ENCODE results near the gene RCE1. TPM values are rescaled to one million over a fixed set of nuclear protein-coding genes. Genes with fewer than 3 reads are reported as not detected.

The RCE1 gene
- total RNA-seq, 1 donor from 2014 or later = 18.8 TPM

DNA sequence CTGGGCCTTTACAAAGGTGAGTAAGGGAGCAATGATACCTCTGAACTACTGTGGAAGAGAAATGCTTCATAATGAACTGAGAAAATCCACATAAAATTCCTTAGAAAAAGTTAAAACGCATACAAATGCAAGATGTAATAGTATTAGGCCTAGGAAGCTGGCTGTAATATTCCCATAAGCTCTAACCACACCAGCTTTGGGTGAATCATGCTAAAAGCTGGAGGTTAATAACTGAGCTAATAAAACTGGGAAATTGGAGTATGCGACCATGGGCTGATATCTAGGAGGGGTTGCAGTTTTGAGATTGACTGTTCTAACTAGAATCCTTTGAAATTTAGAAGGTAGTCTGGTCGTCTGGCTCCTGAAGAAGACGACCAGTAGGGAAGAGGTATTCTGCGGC is 28.6 kb upstream of the RCE1 start:
- H3K27me3 Mint-ChIP-seq (ENCODE audit: low read depth) = no peaks in the 10 kb centered on the region
- no peaks in the 10 kb centered on the region for H3K9me3 Mint-ChIP-seq (ENCODE audit: low read depth)
- H3K36me3 Mint-ChIP-seq (ENCODE audit: low read depth) = peaks cover 5% of the 10 kb centered on the region
- H3K4me1 Mint-ChIP-seq (ENCODE audit: low read depth) = peaks cover 4% of the 10 kb centered on the region
- TF ChIP-seq CTCF (IDR thresholded peaks at IDR 0.05) = no peak
- H3K4me3 Mint-ChIP-seq (ENCODE audit: unreplicated experiment) = no peak overlapping the region
- DNase-seq (ENCODE audit: low spot score) = no peak
- H3K27ac Mint-ChIP-seq (ENCODE audit: unreplicated experiment) = no peak overlapping the region

GRCh38 chr11:66815646-66816045 is 27.6 kb upstream of the RCE1 start:
- Mint-ChIP-seq H3K9me3 (ENCODE audit: low read depth) (no peaks in the 10 kb centered on the region), H3K4me1 (ENCODE audit: low read depth) (peaks cover 4% of the 10 kb centered on the region), H3K4me3 (ENCODE audit: unreplicated experiment) (no peak overlapping the region), H3K27me3 (ENCODE audit: low read depth) (no peaks in the 10 kb centered on the region), H3K27ac (ENCODE audit: unreplicated experiment) (no peak overlapping the region), H3K36me3 (ENCODE audit: low read depth) (peaks cover 3% of the 10 kb centered on the region)
- DNase-seq (ENCODE audit: low spot score) = no peak
- no peak for TF ChIP-seq CTCF (IDR thresholded peaks at IDR 0.05)

- no peaks in the 10 kb centered on the region for H3K9me3 Mint-ChIP-seq (ENCODE audit: low read depth)
- H3K27ac Mint-ChIP-seq (ENCODE audit: unreplicated experiment) = no peak overlapping the region
- H3K36me3 Mint-ChIP-seq (ENCODE audit: low read depth) = no peaks in the 10 kb centered on the region
- no peak for TF ChIP-seq CTCF (IDR thresholded peaks at IDR 0.05)
- H3K4me1 Mint-ChIP-seq (ENCODE audit: low read depth) = peaks cover 4% of the 10 kb centered on the region
- no peak overlapping the region for H3K4me3 Mint-ChIP-seq (ENCODE audit: unreplicated experiment)
- H3K27me3 Mint-ChIP-seq (ENCODE audit: low read depth) = no peaks in the 10 kb centered on the region
- no peak for DNase-seq (ENCODE audit: low spot score)
Observed at GRCh38 chr11:66818231-66818955, 24.8 kb upstream of the RCE1 start.

GRCh38 chr11:66820381-66820780 is 22.9 kb upstream of the RCE1 start:
- no peaks in the 10 kb centered on the region for H3K27me3 Mint-ChIP-seq (ENCODE audit: low read depth)
- H3K9me3 Mint-ChIP-seq (ENCODE audit: low read depth) = no peaks in the 10 kb centered on the region
- H3K4me1 Mint-ChIP-seq (ENCODE audit: low read depth) = peaks cover 4% of the 10 kb centered on the region
- DNase-seq (ENCODE audit: low spot score) = no peak
- TF ChIP-seq CTCF (IDR thresholded peaks at IDR 0.05) = no peak
- no peak overlapping the region for H3K4me3 Mint-ChIP-seq (ENCODE audit: unreplicated experiment)
- no peaks in the 10 kb centered on the region for H3K36me3 Mint-ChIP-seq (ENCODE audit: low read depth)
- no peak overlapping the region for H3K27ac Mint-ChIP-seq (ENCODE audit: unreplicated experiment)

- Mint-ChIP-seq H3K27ac (ENCODE audit: unreplicated experiment) (no peak overlapping the region), H3K9me3 (ENCODE audit: low read depth) (no peaks in the 10 kb centered on the region), H3K4me3 (ENCODE audit: unreplicated experiment) (no peak overlapping the region), H3K4me1 (ENCODE audit: low read depth) (no peaks in the 10 kb centered on the region), H3K27me3 (ENCODE audit: low read depth) (no peaks in the 10 kb centered on the region), H3K36me3 (ENCODE audit: low read depth) (no peaks in the 10 kb centered on the region)
- no peak for DNase-seq (ENCODE audit: low spot score)
- no peak for TF ChIP-seq CTCF (IDR thresholded peaks at IDR 0.05)
Observed at GRCh38 chr11:66820901-66821300, 22.3 kb upstream of the RCE1 start.

All from chondrocyte (in vitro differentiated cells).